Suprapubic skin (tissue), 4 donors: ENCODE results near the gene PLCL2. TPM values are rescaled to one million over a fixed set of nuclear protein-coding genes. Genes with fewer than 3 reads are reported as not detected.

Experiments used
- DNase-seq, 2 donors: peaks; one replicate each; pipeline ENCODE4 v3.0.0-alpha.2; 2019; ENCODE audit warnings: low spot score in 2 of 2
- H3K27ac ChIP-seq: fragments of 200-600 bp; sonication (generic); one replicate; pipeline ENCODE4 v1.5.1; 2019
- H3K27me3 ChIP-seq: fragments of 200-600 bp; sonication (generic); one replicate; pipeline ENCODE4 v1.5.1; 2019
- H3K36me3 ChIP-seq: fragments of 200-600 bp; sonication (generic); one replicate; pipeline ENCODE4 v1.5.1; 2019
- H3K4me1 ChIP-seq: fragments of 200-600 bp; sonication (generic); one replicate; pipeline ENCODE4 v1.5.1; 2019
- H3K4me3 ChIP-seq: fragments of 200-600 bp; sonication (generic); one replicate; pipeline ENCODE4 v1.5.1; 2019; ENCODE audit warnings: mild to moderate bottlenecking
- H3K9me3 ChIP-seq: fragments of 200-600 bp; sonication (generic); one replicate; pipeline ENCODE4 v1.5.1; 2019
- EP300 ChIP-seq: sonication (generic); formaldehyde crosslinking; IDR thresholded peaks from one replicate; pipeline ENCODE4 v1.6.1; 2017; ENCODE audit warnings: antibody characterized with exemption
- POLR2A ChIP-seq, 2 donors: fragments of 450-650 bp; IDR thresholded peaks; one replicate each; pipeline ENCODE4 v1.6.1; 2017; ENCODE audit warnings: antibody characterized with exemption in 2 of 2, mild to moderate bottlenecking in 2 of 2, moderate library complexity in 2 of 2
- POLR2AphosphoS5 ChIP-seq, 3 donors: sonication (generic); formaldehyde crosslinking; IDR thresholded peaks; one replicate each; pipeline ENCODE4 v1.6.1; 2017; ENCODE audit warnings: antibody characterized with exemption in 3 of 3
- WGBS: methylation state at CpG from one replicate; pipeline ENCODE4 v1.1.5; 2018; 5-methylcytosine and 5-hydroxymethylcytosine counted together
- total RNA-seq, 4 donors: library from RNA; depleted of rRNA; stranded (reverse); fragments of >200 nt; gene quantifications; one replicate each; pipeline ENCODE4 v1.1.0, GENCODE V29; 2016
- TF ChIP-seq, protein P1 (sequence below), 2 donors: fragments of 200-600 bp in 1 of 2; fragments of 450-650 bp in 1 of 2; sonication (generic) in 1 of 2; IDR thresholded peaks; one replicate each; pipeline ENCODE4 v1.5.1; 2016 to 2019; ENCODE audit warnings: antibody characterized with exemption in 2 of 2, mild to moderate bottlenecking in 1 of 2, moderate library complexity in 1 of 2

PLCL2 gene
- total RNA-seq, 4 donors from 2014 or later: 1.5 to 4.2 (median 1.9) TPM

DNA sequence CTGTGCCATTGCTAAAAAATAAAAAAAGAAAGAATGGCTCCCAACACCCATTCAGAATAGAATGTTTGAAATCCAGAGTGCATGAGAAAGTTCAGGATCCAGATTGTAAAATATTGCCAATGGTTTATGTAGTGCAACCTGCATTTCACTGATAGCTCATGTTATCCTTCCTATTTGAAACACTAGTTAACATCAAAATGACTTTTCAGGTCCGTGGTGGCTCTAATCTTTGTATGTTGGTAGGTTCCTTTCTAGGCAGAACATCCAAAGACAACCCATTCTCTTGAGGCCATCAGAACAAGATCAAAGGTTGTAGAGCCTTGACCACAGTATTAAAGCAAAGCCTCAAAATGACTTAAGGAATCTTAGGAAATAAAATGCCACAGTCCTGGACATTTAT is 51.0 kb downstream of the PLCL2 start:
- WGBS: 52% methylated on average over 1 of the region's 1 CpG
- no peak overlapping the region for H3K4me3 ChIP-seq
- no peaks in the 10 kb centered on the region for H3K36me3 ChIP-seq
- DNase-seq: no peak
- no peaks in the 10 kb centered on the region for H3K9me3 ChIP-seq
- H3K27ac ChIP-seq: no peak overlapping the region
- no peaks in the 10 kb centered on the region for H3K27me3 ChIP-seq
- TF ChIP-seq, protein P1, sequence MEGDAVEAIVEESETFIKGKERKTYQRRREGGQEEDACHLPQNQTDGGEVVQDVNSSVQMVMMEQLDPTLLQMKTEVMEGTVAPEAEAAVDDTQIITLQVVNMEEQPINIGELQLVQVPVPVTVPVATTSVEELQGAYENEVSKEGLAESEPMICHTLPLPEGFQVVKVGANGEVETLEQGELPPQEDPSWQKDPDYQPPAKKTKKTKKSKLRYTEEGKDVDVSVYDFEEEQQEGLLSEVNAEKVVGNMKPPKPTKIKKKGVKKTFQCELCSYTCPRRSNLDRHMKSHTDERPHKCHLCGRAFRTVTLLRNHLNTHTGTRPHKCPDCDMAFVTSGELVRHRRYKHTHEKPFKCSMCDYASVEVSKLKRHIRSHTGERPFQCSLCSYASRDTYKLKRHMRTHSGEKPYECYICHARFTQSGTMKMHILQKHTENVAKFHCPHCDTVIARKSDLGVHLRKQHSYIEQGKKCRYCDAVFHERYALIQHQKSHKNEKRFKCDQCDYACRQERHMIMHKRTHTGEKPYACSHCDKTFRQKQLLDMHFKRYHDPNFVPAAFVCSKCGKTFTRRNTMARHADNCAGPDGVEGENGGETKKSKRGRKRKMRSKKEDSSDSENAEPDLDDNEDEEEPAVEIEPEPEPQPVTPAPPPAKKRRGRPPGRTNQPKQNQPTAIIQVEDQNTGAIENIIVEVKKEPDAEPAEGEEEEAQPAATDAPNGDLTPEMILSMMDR (IDR thresholded peaks at IDR 0.05): no peak
- TF ChIP-seq EP300: no peak
- TF ChIP-seq POLR2AphosphoS5 (IDR thresholded peaks at IDR 0.05): no peak
- no peak for TF ChIP-seq POLR2A (IDR thresholded peaks at IDR 0.05)
- no peaks in the 10 kb centered on the region for H3K4me1 ChIP-seq

DNA sequence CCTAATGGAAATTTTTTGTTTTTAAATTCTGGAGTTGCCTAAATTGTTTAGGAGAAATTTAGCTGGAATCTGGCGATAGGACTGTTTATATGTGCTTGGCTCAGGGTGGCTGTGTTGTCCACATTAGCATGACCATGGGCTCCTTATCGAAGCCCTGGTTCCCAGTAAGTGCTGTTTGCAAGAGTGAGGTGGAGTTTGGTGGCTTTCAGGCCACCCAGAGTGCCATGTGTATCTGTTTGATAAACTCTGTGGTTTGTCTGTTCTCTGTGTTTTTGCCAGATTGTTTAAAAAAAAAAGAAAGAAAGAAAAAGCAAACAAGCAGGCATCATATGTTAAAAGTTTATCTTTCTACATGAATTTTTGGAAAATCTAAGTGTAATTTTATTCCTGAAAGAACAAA is 51.5 kb downstream of the PLCL2 start:
- no peaks in the 10 kb centered on the region for H3K27me3 ChIP-seq
- DNase-seq: no peak
- no peak overlapping the region for H3K27ac ChIP-seq
- no peaks in the 10 kb centered on the region for H3K4me1 ChIP-seq
- no peaks in the 10 kb centered on the region for H3K36me3 ChIP-seq
- H3K9me3 ChIP-seq: no peaks in the 10 kb centered on the region
- H3K4me3 ChIP-seq: no peak overlapping the region
- 78% methylated on average over 2 of the region's 2 CpGs for WGBS
- TF ChIP-seq POLR2A (IDR thresholded peaks at IDR 0.05) (no peak), POLR2AphosphoS5 (IDR thresholded peaks at IDR 0.05) (no peak), EP300 (no peak)
- TF ChIP-seq, protein P1 (IDR thresholded peaks at IDR 0.05): no peak

DNA sequence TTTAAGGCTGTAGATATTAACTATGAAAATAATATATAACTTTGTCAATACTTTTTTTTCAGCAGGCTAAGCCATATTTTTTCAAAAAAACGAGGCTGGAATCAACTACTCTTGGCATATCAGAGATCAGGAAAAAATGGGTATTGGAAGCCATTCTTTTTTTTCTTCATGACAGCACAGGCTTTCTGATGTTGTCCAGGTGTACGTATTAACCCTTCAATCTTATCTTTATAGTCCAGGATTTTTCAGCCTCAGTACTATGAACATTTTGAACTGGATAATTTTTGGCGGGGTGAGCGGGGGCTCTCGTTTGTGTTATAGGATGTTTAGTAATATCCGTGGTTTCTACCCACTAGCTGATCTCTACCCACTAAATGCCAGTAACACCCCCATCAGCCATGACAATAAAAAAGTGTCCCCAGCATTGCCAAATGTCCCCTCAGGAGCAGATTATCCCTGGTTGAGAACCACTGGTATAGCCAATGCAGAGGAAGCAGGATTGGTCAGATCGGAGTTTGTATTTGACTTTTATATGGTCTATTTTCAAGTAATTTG is 52.0 kb downstream of the PLCL2 start:
- Histone ChIP-seq H3K9me3 (no peaks in the 10 kb centered on the region), H3K27me3 (no peaks in the 10 kb centered on the region), H3K4me1 (no peaks in the 10 kb centered on the region), H3K27ac (no peak overlapping the region), H3K36me3 (no peaks in the 10 kb centered on the region), H3K4me3 (no peak overlapping the region)
- WGBS: 81% methylated on average over 7 of the region's 7 CpGs
- DNase-seq: no peak
- TF ChIP-seq POLR2A (IDR thresholded peaks at IDR 0.05) (no peak), POLR2AphosphoS5 (IDR thresholded peaks at IDR 0.05) (no peak), EP300 (no peak)
- TF ChIP-seq, protein P1 (IDR thresholded peaks at IDR 0.05): no peak

DNA sequence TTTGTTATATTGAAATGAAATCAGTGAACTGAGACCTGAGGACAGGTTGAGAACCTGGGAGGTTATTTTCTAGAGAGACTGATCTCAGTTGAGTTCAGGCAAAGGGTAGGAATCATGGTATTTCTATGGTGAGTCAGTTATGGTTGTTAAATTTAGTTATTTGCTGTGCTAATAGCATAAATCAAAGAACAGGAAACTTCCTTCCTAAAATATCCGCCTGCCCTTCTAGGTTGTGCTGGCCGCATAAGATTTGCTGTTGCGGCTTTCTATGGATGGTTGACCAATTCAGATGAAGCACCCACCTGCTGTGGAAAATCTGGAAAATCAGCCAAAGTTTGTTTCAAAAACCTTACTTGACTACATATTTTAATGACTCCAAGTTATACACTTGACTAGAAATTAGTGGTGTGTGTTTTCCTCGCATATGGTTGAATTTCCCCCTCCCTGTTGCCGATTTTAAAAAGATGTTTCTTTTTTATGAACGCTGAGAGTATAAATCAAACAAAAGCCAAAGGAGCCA is 52.6 kb downstream of the PLCL2 start:
- Histone ChIP-seq H3K9me3 (no peaks in the 10 kb centered on the region), H3K27ac (no peak overlapping the region), H3K27me3 (no peaks in the 10 kb centered on the region), H3K36me3 (no peaks in the 10 kb centered on the region), H3K4me3 (no peak overlapping the region), H3K4me1 (no peaks in the 10 kb centered on the region)
- 75% methylated on average over 6 of the region's 6 CpGs for WGBS
- no peak for TF ChIP-seq POLR2A (IDR thresholded peaks at IDR 0.05)
- no peak for TF ChIP-seq EP300
- no peak for TF ChIP-seq POLR2AphosphoS5 (IDR thresholded peaks at IDR 0.05)
- TF ChIP-seq, protein P1 (IDR thresholded peaks at IDR 0.05): no peak
- no peak for DNase-seq

DNA sequence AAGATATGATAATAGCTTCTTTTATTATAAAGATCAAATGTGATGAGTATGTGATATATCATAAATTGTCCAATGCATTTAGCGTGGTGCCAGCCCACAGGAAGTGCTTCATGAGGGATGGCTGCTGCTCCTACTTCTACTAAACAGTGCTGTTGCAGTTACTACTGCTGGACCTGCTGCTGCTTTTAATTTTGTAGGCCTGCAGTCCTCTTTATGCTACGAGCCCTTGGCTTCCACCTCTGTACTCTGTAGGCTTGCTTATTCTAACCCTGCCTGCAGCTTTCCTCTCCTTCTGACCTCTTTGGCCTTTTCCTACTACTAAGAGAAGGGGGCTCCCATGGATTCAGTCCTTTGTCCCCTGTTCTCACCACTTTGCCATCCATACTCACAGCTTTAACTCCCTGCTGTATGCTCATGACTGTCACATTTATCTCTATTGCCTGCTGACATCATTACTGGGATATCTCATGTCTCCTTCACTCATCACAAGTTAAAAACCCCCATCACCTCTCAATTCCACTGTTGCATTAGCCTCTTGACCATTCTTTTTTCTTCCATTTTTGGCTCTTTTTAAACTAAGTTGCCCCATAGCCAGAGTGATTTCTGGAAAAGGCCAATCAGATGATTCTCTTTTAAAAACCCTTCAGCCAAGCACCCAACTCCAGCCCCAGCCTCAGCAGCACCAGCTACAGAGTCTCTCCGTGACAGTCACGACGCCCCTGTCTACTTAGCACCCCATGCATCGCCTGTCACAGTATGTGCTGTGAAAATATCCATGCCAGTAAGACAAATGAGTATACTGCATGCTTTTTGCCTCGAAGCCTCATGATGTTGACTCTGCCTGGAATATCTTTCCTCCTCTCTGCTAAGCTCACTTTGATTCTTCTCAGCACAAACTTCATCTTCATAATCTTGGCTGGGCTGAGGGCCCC is 56.3 kb downstream of the PLCL2 start:
- no peak for DNase-seq
- WGBS: 78% methylated on average over 7 of the region's 7 CpGs
- no peaks in the 10 kb centered on the region for H3K4me1 ChIP-seq

More for the DNA sequence above, 56.3 kb downstream of the PLCL2 start:
- H3K9me3 ChIP-seq: no peaks in the 10 kb centered on the region
- no peaks in the 10 kb centered on the region for H3K36me3 ChIP-seq
- no peak overlapping the region for H3K27ac ChIP-seq
- H3K4me3 ChIP-seq: no peak overlapping the region
- H3K27me3 ChIP-seq: no peaks in the 10 kb centered on the region
- TF ChIP-seq POLR2AphosphoS5 (IDR thresholded peaks at IDR 0.05) (no peak), EP300 (no peak), POLR2A (IDR thresholded peaks at IDR 0.05) (no peak)
- TF ChIP-seq, protein P1 (IDR thresholded peaks at IDR 0.05): no peak
